LNCaP clone FGC (cell line): Measurements from ENCODE around the gene NTN1.
A peak's percentile ranks its signal among the peaks of the same experiment; 100 is the strongest.

Experiments
- DNase-seq: peaks from one replicate; pipeline ENCODE4 v3.0.0-alpha.2; 2011; ENCODE audit warnings: low read depth
- H3K4me3 ChIP-seq: 2 replicates; pipeline ENCODE4 v1.5.1; 2011; ENCODE audit warnings: mild to moderate bottlenecking, low read depth, low read length, control low read depth
- TF ChIP-seq, protein P1 (sequence below): IDR thresholded peaks from 2 replicates; pipeline ENCODE4 v1.5.1; 2012; ENCODE audit warnings: mild to moderate bottlenecking; ENCODE audit not compliant: control insufficient read depth, insufficient read depth; ENCODE audit errors: extremely low read depth

The NTN1 gene

DNA sequence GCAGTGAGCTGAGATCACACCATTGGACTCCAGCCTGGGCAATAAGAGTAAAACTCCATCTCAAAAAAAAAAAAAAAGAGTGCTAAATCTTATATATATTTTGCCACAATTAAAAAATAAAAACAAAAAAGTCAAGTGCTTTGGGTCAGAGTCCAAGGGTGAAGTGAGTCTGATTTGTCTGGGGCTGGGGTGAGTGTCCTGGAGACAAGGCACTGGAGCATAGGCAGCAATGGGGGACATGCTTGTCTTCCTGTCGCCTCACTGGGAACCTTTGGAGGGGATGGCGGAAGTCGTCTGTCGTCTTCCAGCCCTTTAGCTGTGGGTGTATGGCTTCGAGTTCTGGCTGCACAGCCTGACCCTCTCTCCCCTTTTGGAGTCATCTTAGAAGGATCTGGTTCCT is 167.1 kb downstream of the NTN1 start:
- DNase-seq: no peak
- H3K4me3 ChIP-seq: no peak overlapping the region
- TF ChIP-seq, protein P1, sequence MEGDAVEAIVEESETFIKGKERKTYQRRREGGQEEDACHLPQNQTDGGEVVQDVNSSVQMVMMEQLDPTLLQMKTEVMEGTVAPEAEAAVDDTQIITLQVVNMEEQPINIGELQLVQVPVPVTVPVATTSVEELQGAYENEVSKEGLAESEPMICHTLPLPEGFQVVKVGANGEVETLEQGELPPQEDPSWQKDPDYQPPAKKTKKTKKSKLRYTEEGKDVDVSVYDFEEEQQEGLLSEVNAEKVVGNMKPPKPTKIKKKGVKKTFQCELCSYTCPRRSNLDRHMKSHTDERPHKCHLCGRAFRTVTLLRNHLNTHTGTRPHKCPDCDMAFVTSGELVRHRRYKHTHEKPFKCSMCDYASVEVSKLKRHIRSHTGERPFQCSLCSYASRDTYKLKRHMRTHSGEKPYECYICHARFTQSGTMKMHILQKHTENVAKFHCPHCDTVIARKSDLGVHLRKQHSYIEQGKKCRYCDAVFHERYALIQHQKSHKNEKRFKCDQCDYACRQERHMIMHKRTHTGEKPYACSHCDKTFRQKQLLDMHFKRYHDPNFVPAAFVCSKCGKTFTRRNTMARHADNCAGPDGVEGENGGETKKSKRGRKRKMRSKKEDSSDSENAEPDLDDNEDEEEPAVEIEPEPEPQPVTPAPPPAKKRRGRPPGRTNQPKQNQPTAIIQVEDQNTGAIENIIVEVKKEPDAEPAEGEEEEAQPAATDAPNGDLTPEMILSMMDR: no peak

DNA sequence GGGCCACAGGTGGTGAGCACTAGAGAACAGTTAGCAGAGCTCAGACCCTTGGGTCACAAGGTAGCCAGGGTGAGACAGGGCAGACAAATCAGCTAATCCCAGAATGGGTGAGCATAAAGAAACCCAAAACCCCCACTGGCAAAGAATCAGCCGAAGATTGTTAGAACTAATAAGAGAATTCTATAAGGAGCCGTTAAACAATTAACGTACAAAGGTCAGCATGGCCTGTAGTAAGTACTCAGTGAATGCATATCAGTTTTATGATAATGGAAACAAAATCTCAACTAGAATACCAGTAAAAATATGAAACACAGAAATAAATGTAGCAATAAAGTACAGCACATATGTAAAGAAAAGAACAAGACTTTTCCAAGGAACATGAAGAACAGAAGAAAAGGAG is 168.6 kb downstream of the NTN1 start:
- DNase-seq: no peak
- TF ChIP-seq, protein P1: no peak

DNA sequence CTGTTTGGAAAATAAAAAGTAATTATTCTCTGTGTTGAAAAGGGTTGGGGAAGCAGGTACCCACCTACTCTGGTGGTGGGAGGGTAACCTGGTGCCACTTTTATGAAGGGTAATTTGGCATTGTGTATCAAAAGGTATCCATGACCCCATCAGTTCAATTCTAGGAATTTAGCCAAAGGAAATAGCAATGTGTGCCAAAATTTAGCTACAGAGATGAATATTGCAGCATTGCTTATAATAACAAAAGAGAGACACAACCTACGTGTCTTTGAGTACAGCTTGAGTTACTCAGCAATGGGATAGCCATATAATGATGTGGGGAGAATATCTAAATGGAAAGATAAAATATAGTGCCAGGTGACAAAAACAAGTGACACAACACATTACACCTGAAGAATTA is 170.7 kb downstream of the NTN1 start:
- DNase-seq: no peak
- no peak overlapping the region for H3K4me3 ChIP-seq
- TF ChIP-seq, protein P1: no peak

More for the DNA sequence above, 168.6 kb downstream of the NTN1 start:
- H3K4me3 ChIP-seq: no peak overlapping the region

DNA sequence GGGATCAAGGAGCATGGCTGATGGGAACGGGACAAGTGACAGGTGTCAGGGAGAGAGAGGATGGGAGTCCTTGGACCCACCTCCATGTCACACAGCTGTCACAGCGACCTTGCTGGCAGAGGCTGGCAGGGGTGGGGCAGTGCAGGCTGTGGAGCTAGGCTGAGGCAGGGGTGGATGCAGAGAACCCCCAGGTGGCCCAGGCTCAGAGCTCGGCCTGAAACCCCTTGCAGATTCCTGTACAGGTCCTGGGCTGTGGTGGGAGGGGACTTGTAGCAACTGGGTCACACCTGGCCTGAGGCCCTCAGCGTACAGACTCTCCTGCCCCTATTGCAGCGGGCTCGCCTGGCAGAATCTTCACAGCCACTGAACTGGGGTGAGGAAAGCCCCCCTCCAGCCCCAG is 174.1 kb downstream of the NTN1 start:
- H3K4me3 ChIP-seq: no peak overlapping the region
- TF ChIP-seq, protein P1: no peak
- DNase-seq: no peak

DNA sequence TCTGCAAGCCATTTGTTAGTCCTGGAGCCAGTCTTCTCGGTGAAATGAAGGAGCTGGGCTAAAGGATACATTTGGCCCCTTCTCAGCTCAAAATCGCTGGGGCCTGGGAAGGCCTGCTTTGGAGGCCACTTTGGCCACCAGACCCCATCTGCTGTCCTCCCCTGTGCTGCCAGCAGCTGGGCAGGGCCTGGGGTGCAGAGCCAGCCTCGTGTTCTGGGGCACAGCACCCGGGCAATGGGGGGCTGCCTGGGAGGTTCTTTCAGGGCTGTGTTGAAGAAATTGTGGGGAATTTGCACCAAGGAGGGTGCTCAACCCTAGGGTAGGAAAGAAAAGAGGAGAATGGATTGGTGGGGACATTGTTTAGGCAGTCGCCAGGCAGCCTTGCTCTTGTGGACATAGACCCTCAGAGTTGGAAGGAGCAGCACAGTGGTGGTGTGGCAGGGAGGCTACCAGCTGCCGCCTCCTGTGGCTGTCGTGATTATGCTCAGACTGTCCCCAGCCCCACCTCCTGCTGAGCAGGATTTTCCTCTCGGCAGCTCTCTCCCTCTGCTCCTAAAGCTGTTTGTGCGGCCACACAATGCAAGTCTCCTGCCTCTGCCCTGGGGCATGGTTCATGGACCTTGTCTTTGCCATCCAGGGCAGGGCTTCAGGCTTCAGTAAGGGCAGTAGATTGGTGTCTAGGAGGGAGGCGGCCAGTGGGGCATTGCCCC is 174.8 kb downstream of the NTN1 start:
- peak; percentile 8 for DNase-seq
- no peak overlapping the region for H3K4me3 ChIP-seq
- TF ChIP-seq, protein P1: no peak

DNA sequence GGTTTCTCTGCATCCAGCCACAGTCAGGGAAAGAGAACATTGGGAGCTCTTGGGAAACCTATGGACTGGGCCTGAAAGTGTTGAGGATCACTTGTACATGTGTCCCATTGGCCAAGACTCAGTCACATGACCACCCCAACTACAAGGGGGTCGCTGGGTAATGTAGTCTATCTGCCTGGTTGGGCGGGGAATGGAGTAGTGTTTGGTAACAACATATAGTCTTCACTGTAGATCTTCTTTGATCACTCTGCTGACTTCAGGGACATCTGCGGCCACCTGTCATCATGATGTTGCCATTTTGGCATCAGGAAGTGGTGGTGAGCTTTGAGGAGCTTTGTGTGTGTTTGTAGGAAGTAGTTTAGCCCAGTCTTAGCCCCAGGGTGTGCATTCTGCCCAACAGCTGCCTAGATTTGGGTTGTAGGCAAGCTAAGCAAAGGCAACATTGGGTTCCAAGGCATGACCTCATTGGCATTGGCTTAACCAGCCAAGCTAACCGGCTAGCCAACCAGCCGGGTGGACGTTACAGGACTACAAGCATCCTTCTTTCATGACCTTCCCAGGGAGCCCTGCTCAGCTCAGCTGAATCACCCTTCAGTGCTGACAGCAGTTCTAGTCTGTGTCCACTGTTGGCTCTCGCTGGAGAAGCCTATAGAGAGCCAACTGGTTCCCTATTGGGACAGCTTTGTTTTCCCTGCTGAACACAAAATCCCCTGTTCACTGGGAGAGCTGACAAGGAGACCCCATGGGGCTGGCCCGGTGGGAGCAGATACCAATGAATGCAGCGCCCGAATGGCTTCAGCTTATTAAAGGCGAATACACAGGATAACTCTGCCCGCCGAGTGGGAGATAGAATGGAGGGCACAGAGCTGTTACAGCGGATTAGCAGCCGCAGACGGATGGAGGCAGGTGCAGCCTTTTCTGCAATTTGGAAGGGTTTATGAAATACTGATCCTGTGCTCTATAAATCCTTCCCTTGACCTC is 178.6 kb downstream of the NTN1 start:
- TF ChIP-seq, protein P1: no peak
- H3K4me3 ChIP-seq: no peak overlapping the region
- DNase-seq: no peak
